WTC11 (cell line): Measurements from ENCODE around the gene DSTN.

Source experiments
- FOXJ3 ChIP-seq: sonication (generic); formaldehyde crosslinking; IDR thresholded peaks from 2 replicates; pipeline ENCODE4 v1.9.0; 2021; ENCODE audit warnings: missing genetic modification reagents, mild to moderate bottlenecking, borderline replicate concordance
- SP1 ChIP-seq: sonication (generic); formaldehyde crosslinking; conservative IDR thresholded peaks from 2 replicates; pipeline ENCODE4 v1.8.1; 2022; ENCODE audit warnings: missing genetic modification reagents
- TF ChIP-seq, protein P1 (sequence below): fragments of 200-600 bp; IDR thresholded peaks from 2 replicates; pipeline ENCODE4 v1.8.0; 2022; ENCODE audit warnings: antibody characterized with exemption

DNA sequence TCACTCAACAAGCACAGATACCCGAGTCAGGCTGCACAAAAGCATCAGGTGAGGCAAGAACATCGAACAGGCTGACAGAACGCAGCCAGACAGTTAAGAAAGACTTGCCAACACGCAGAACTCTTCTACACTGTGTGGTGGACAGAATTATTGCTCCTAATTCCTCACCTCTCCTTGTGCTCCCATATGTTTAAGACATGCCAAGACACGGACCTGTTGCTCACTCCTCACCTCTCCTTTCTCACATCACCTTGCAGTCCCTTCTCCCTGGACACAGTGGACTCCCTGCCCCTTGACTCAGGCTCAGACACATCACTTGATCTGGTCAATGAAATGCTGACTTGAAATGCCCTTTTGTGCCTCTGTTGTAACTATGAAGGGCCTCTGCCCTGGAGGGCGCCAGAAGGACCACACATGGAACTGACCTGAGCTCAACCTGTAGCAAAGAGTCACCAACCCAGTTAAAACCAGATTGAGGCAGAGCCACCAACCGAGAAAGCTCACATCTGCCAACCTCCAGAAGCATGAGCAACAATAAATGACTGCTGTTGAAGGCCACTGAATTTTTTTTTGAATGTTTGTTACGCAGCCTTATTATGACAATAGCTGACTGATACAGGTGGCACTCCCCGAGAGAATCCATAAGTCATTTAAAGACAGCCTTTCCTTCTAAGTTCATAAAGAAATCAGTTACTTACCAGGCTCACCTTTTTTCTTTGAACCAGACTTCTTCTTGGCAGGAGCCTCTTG, 88.2 kb downstream of the DSTN start:
- TF ChIP-seq, protein P1, sequence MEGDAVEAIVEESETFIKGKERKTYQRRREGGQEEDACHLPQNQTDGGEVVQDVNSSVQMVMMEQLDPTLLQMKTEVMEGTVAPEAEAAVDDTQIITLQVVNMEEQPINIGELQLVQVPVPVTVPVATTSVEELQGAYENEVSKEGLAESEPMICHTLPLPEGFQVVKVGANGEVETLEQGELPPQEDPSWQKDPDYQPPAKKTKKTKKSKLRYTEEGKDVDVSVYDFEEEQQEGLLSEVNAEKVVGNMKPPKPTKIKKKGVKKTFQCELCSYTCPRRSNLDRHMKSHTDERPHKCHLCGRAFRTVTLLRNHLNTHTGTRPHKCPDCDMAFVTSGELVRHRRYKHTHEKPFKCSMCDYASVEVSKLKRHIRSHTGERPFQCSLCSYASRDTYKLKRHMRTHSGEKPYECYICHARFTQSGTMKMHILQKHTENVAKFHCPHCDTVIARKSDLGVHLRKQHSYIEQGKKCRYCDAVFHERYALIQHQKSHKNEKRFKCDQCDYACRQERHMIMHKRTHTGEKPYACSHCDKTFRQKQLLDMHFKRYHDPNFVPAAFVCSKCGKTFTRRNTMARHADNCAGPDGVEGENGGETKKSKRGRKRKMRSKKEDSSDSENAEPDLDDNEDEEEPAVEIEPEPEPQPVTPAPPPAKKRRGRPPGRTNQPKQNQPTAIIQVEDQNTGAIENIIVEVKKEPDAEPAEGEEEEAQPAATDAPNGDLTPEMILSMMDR, result no peak
- TF ChIP-seq FOXJ3 (CRISPR knock-in tag) (no peak), SP1 (CRISPR knock-in tag) (no peak)
